ENCODE measurements around the gene PRMT3.
"Not testable (repeated sequence)": the region's sequence is repeated elsewhere in the genome, so short reads cannot be mapped to it uniquely, and the experiment has no call there.

GRCh38 chr11:20471929-20472328 is 84.4 kb downstream of the PRMT3 start:
- not testable (repeated sequence) for TF ChIP-seq POLR2A, CTCF (IDR thresholded peaks at IDR 0.05)
